ENCODE measurements around the gene INO80.

Gene INO80

DNA sequence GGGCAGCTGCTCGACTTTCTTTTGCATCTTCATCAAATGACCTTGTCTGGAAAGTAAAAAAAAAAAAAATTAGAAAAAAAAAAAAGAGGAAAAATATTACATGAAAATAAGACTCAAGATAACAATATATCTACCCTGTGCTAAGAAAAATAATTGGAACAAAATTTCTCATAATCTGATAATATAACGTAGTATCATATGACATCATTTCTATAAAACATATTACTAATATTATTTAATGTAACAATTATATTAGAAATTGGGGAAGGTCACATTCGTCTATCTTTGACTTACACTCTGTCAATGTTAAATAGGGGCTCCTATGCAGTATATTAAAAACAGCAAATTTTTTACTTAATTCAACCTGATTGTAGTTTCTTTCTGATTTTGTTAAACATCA is 44.1 kb downstream of the INO80 start:
- no peaks in the 10 kb centered on the region for H3K9me3 ChIP-seq (ENCODE audit: control insufficient read depth, low read depth, low read length)
- no peak overlapping the region for H3K9ac ChIP-seq (ENCODE audit: low read length)
- H3K27me3 ChIP-seq (ENCODE audit: control insufficient read depth, insufficient read depth, low read length), result no peaks in the 10 kb centered on the region
- no peak overlapping the region for H3K27ac ChIP-seq (ENCODE audit: low read length)
- H3K36me3 ChIP-seq (ENCODE audit: control insufficient read depth, low read depth, low read length), result peaks cover 74% of the 10 kb centered on the region
- no peaks in the 10 kb centered on the region for H3K4me1 ChIP-seq (ENCODE audit: control insufficient read depth, low read depth, low read length)
- H3K4me3 ChIP-seq (ENCODE audit: low read length), result no peak overlapping the region

DNA sequence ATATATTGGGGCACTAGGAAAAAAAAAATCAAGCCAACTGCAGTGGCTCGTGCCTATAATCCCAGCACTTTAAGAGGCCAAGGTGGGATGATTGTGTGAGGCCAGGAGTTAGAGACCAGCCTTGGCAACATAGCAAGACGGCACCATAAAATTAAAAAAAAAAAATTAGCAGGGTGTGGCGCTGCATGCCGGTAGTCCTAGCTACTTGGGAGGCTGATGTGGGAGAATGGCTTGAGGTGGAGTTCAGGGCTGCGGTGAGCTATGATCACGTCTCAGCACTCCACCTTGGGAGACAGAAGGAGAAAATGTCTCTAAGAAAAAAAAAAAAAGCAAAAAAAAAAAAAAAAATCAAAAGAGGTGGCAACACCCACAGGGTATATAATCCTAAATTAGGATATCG is 49.6 kb downstream of the INO80 start:
- no peaks in the 10 kb centered on the region for H3K27me3 ChIP-seq (ENCODE audit: control insufficient read depth, insufficient read depth, low read length)
- H3K27ac ChIP-seq (ENCODE audit: low read length), result no peak overlapping the region
- H3K4me1 ChIP-seq (ENCODE audit: control insufficient read depth, low read depth, low read length), result no peaks in the 10 kb centered on the region
- peaks cover 63% of the 10 kb centered on the region for H3K36me3 ChIP-seq (ENCODE audit: control insufficient read depth, low read depth, low read length)
- peaks cover 11% of the 10 kb centered on the region for H3K9me3 ChIP-seq (ENCODE audit: control insufficient read depth, low read depth, low read length)
- H3K4me3 ChIP-seq (ENCODE audit: low read length), result no peak overlapping the region
- H3K9ac ChIP-seq (ENCODE audit: low read length), result no peak overlapping the region

DNA sequence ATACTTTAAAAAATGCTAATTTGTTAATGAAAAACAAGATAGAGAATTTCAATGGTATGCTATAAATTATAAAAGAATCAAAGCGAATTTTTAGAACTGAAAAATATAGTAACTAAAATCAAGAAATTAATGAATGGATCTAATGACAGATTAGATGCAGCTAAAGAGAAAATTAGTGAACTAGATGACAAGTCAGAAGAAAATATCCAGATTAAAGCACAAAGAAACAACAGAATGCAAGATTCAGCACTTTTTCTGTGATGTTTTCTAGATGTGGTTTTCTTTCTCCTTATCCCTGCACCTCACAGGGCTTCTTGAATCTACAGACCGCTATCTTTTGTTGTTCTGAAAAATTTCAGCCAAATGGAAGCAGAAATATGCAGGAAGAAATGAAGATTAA is 54.4 kb downstream of the INO80 start:
- Histone ChIP-seq H3K27me3 (ENCODE audit: control insufficient read depth, insufficient read depth, low read length) (no peaks in the 10 kb centered on the region), H3K36me3 (ENCODE audit: control insufficient read depth, low read depth, low read length) (peaks cover 55% of the 10 kb centered on the region), H3K9me3 (ENCODE audit: control insufficient read depth, low read depth, low read length) (peaks cover 11% of the 10 kb centered on the region), H3K4me3 (ENCODE audit: low read length) (no peak overlapping the region), H3K27ac (ENCODE audit: low read length) (no peak overlapping the region), H3K4me1 (ENCODE audit: control insufficient read depth, low read depth, low read length) (no peaks in the 10 kb centered on the region), H3K9ac (ENCODE audit: low read length) (no peak overlapping the region)

DNA sequence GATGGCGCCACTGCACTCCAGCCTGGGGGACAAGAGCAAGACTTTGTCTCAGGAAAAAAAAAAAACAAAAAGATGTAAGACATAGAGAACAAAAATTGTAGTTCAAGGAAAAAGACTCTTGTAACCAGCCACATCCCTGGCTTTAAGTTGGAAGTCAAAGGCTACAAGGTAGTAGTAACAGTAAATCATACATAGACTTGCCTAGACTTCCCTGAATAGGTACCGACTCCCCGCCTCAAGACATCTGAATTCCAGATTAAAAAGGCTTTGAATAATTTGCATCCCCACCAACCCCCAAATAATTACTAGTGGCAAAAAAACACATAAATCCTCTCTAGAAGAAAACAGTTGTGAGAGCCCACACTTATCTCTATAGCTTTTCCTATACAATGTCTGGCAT is 55.6 kb downstream of the INO80 start:
- H3K27me3 ChIP-seq (ENCODE audit: control insufficient read depth, insufficient read depth, low read length), result no peaks in the 10 kb centered on the region
- H3K4me3 ChIP-seq (ENCODE audit: low read length), result no peak overlapping the region
- H3K36me3 ChIP-seq (ENCODE audit: control insufficient read depth, low read depth, low read length), result peaks cover 64% of the 10 kb centered on the region
- H3K9ac ChIP-seq (ENCODE audit: low read length), result no peak overlapping the region
- H3K4me1 ChIP-seq (ENCODE audit: control insufficient read depth, low read depth, low read length), result no peaks in the 10 kb centered on the region
- peaks cover 11% of the 10 kb centered on the region for H3K9me3 ChIP-seq (ENCODE audit: control insufficient read depth, low read depth, low read length)
- no peak overlapping the region for H3K27ac ChIP-seq (ENCODE audit: low read length)

DNA sequence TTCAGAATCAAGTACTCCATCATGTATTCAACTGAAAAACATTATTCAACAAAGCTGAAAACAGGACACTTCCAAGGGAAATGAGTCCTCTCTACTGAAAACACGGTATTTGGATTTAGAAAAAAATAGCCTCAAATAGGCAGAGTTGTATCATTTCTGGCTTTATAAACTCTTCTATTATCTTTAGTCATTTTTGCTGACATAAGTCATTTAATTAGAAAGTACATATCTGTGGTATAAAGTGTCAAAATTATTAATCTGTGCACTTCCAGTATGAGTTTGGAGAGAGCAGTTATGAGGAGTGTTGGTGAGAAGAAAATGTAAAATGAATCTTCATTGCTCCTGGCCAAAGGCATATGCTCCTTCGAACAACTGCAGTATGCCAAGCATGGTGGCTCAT is 59.3 kb downstream of the INO80 start:
- Histone ChIP-seq H3K4me3 (ENCODE audit: low read length) (no peak overlapping the region), H3K9me3 (ENCODE audit: control insufficient read depth, low read depth, low read length) (peaks cover 2% of the 10 kb centered on the region), H3K36me3 (ENCODE audit: control insufficient read depth, low read depth, low read length) (peaks cover 71% of the 10 kb centered on the region), H3K27ac (ENCODE audit: low read length) (no peak overlapping the region), H3K9ac (ENCODE audit: low read length) (no peak overlapping the region), H3K4me1 (ENCODE audit: control insufficient read depth, low read depth, low read length) (no peaks in the 10 kb centered on the region), H3K27me3 (ENCODE audit: control insufficient read depth, insufficient read depth, low read length) (no peaks in the 10 kb centered on the region)

DNA sequence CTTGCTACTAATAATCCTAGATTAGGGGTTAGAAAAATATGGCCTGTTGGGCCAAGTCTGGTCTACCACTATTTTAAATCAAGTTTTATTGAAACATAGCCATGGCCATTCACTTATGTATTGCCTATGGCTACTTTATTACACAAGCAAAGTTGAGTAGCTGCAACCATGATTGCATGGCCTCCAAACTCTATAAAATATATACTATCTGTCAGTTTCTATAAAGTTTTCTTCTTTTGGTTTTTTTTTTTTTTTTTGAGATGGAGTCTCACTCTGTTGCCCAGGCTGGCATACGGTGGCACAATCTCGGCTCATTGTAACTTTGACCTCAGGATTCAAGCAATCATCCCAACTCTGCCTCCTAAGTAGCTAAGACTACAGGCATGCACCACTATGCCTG is 60.4 kb downstream of the INO80 start:
- no peak overlapping the region for H3K4me3 ChIP-seq (ENCODE audit: low read length)
- H3K9me3 ChIP-seq (ENCODE audit: control insufficient read depth, low read depth, low read length), result no peaks in the 10 kb centered on the region
- H3K4me1 ChIP-seq (ENCODE audit: control insufficient read depth, low read depth, low read length), result no peaks in the 10 kb centered on the region
- no peak overlapping the region for H3K9ac ChIP-seq (ENCODE audit: low read length)
- H3K27ac ChIP-seq (ENCODE audit: low read length), result no peak overlapping the region
- peaks cover 71% of the 10 kb centered on the region for H3K36me3 ChIP-seq (ENCODE audit: control insufficient read depth, low read depth, low read length)
- H3K27me3 ChIP-seq (ENCODE audit: control insufficient read depth, insufficient read depth, low read length), result no peaks in the 10 kb centered on the region

DNA sequence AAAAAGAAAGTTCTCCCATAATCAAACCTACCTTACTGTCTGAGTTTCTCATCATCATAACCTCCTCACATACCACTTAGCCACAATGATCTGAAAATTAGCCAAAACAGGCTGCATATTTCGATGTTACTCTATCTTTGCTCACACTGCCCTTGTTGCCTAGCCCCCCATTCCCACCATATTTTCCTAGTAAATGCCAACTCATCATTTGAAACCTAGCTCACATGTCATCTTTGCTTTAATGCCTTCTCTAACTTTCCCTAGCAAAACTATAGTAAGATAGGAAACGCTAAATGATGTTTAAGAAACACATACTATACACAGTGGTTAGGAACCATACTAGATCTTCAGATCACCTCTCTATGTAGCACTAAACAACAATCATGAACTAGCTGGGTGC is 64.9 kb downstream of the INO80 start:
- no peaks in the 10 kb centered on the region for H3K4me1 ChIP-seq (ENCODE audit: control insufficient read depth, low read depth, low read length)
- H3K36me3 ChIP-seq (ENCODE audit: control insufficient read depth, low read depth, low read length), result peaks cover 79% of the 10 kb centered on the region
- H3K27ac ChIP-seq (ENCODE audit: low read length), result no peak overlapping the region
- no peaks in the 10 kb centered on the region for H3K9me3 ChIP-seq (ENCODE audit: control insufficient read depth, low read depth, low read length)
- no peaks in the 10 kb centered on the region for H3K27me3 ChIP-seq (ENCODE audit: control insufficient read depth, insufficient read depth, low read length)
- no peak overlapping the region for H3K4me3 ChIP-seq (ENCODE audit: low read length)
- H3K9ac ChIP-seq (ENCODE audit: low read length), result no peak overlapping the region

DNA sequence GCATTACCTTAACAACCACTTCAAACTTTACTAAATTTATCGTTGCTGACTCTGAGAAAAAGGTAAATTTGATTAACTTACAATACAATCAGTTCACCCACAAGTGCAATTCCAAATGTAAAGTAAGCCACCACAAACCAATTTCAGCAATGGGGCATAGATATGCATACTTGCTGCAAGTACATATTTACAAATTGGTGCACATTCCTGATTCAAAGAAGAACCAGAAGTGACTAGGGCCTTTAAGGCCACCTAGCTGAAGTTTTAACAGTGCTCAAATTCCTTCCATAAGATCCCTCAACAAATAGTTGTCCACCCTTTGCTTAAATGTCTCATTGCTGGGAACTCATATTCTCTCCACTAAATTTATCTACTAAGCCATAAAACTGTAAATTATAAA is 67.2 kb downstream of the INO80 start:
- H3K36me3 ChIP-seq (ENCODE audit: control insufficient read depth, low read depth, low read length), result peaks cover 68% of the 10 kb centered on the region
- H3K27ac ChIP-seq (ENCODE audit: low read length), result no peak overlapping the region
- no peak overlapping the region for H3K9ac ChIP-seq (ENCODE audit: low read length)
- no peaks in the 10 kb centered on the region for H3K27me3 ChIP-seq (ENCODE audit: control insufficient read depth, insufficient read depth, low read length)
- no peaks in the 10 kb centered on the region for H3K9me3 ChIP-seq (ENCODE audit: control insufficient read depth, low read depth, low read length)
- H3K4me3 ChIP-seq (ENCODE audit: low read length), result no peak overlapping the region
- no peaks in the 10 kb centered on the region for H3K4me1 ChIP-seq (ENCODE audit: control insufficient read depth, low read depth, low read length)

DNA sequence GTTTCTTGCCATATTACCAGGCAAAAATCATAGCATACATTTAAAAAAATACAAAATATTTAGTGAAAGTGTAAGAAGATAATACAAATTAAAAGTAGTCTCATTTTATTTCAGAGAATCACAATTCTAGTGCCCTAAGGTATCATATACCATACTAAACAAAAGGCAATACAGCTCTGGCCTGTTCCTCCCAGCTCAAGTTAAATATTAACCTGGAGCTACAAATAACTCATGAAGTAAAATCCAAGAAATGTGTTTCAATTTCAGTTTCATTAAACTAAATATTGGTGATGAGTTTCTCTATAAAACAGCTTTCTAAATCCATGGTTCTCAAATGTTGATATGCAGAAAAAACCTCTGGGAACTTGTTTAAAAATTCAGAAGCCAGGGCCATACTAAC is 67.7 kb downstream of the INO80 start:
- Histone ChIP-seq H3K36me3 (ENCODE audit: control insufficient read depth, low read depth, low read length) (peaks cover 68% of the 10 kb centered on the region), H3K4me1 (ENCODE audit: control insufficient read depth, low read depth, low read length) (no peaks in the 10 kb centered on the region)

DNA sequence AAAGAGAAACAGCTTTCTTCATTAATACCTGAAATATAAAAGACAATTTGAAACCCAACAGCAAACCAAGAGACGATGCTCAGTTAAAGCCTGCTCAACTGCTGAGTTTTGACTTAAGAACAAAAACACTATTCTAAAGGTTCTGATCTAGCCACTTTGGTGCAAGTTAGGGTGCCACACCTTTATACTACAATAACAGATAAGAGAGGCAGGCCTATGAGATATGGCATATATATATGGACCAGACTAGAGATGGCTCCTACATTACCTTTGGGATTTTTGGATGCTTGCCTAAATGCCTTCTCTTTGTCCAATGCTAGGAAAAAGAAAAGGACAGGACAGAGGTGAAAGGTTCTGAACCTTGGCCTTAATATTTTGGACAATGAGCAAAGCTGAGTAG is 68.6 kb downstream of the INO80 start:
- no peak overlapping the region for H3K9ac ChIP-seq (ENCODE audit: low read length)
- H3K27ac ChIP-seq (ENCODE audit: low read length), result no peak overlapping the region
- H3K27me3 ChIP-seq (ENCODE audit: control insufficient read depth, insufficient read depth, low read length), result no peaks in the 10 kb centered on the region
- peaks cover 74% of the 10 kb centered on the region for H3K36me3 ChIP-seq (ENCODE audit: control insufficient read depth, low read depth, low read length)
- H3K4me3 ChIP-seq (ENCODE audit: low read length), result no peak overlapping the region
- H3K4me1 ChIP-seq (ENCODE audit: control insufficient read depth, low read depth, low read length), result no peaks in the 10 kb centered on the region
- no peaks in the 10 kb centered on the region for H3K9me3 ChIP-seq (ENCODE audit: control insufficient read depth, low read depth, low read length)

More for the DNA sequence above, 67.7 kb downstream of the INO80 start:
- Histone ChIP-seq H3K27me3 (ENCODE audit: control insufficient read depth, insufficient read depth, low read length) (no peaks in the 10 kb centered on the region), H3K9me3 (ENCODE audit: control insufficient read depth, low read depth, low read length) (no peaks in the 10 kb centered on the region), H3K4me3 (ENCODE audit: low read length) (no peak overlapping the region), H3K27ac (ENCODE audit: low read length) (no peak overlapping the region), H3K9ac (ENCODE audit: low read length) (no peak overlapping the region)

DNA sequence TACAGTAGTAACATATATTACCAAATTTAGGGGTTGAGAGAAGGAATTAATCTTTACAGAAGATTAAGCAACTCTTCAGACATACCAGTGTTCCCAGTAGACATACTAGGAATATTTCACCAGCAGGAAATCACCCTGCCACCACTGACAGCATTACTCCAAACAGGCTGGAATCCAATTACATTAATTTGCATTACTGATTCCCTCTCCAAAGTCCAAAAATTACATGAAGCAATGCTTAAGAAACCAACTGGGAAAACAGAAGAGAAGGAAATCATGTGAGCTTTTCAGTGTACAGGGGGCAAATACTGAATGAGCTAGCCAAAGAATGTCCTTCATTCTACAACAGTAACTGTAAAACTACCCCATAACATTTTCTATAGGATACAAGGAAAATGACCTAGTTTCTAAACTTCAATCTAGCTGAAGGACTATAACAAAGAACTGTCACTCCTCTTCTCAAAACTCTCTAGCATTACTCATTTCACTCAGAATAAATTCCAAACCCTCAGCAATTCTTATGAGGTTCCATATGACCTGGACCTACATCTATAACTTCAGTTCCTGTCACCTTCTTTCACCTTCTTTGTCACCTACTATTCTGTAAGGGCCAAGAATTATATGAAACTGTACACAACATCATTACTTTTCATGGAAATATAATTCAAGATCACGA is 72.7 kb downstream of the INO80 start:
- no peak overlapping the region for H3K9ac ChIP-seq (ENCODE audit: low read length)
- no peaks in the 10 kb centered on the region for H3K4me1 ChIP-seq (ENCODE audit: control insufficient read depth, low read depth, low read length)
- H3K27ac ChIP-seq (ENCODE audit: low read length), result no peak overlapping the region
- H3K9me3 ChIP-seq (ENCODE audit: control insufficient read depth, low read depth, low read length), result no peaks in the 10 kb centered on the region
- peaks cover 72% of the 10 kb centered on the region for H3K36me3 ChIP-seq (ENCODE audit: control insufficient read depth, low read depth, low read length)
- no peak overlapping the region for H3K4me3 ChIP-seq (ENCODE audit: low read length)
- H3K27me3 ChIP-seq (ENCODE audit: control insufficient read depth, insufficient read depth, low read length), result no peaks in the 10 kb centered on the region

DNA sequence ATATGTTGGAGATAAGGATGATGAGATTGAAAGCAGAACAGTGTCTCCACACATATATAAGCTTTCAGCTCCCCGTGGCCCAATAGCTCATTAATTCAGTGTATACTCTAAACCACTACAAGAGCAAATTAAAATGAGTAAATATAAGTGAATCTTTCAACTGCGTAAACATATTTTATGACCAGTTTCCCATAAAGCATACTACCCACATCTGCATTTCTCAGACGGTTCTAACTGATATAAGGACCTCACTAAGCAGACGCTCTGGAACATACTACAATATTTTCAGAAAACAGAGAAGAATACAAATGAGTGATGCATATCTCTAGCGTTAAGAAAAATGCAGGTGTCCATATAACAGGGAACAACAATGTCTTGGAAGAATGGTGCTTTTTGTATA is 73.2 kb downstream of the INO80 start:
- H3K4me1 ChIP-seq (ENCODE audit: control insufficient read depth, low read depth, low read length), result no peaks in the 10 kb centered on the region
- H3K4me3 ChIP-seq (ENCODE audit: low read length), result no peak overlapping the region
- no peaks in the 10 kb centered on the region for H3K9me3 ChIP-seq (ENCODE audit: control insufficient read depth, low read depth, low read length)
- H3K27ac ChIP-seq (ENCODE audit: low read length), result no peak overlapping the region
- H3K27me3 ChIP-seq (ENCODE audit: control insufficient read depth, insufficient read depth, low read length), result no peaks in the 10 kb centered on the region
- H3K36me3 ChIP-seq (ENCODE audit: control insufficient read depth, low read depth, low read length), result peaks cover 69% of the 10 kb centered on the region
- no peak overlapping the region for H3K9ac ChIP-seq (ENCODE audit: low read length)
